ENCODE measurements around the gene NPPA.

GRCh38 chr1:11868331-11868980 lies 20.9 kb upstream of the NPPA start:
- TF ChIP-seq CTCF (conservative IDR thresholded peaks at IDR 0.05; ENCODE audit: low read depth, low read length) (no peak), EZH2phosphoT487 (IDR thresholded peaks at IDR 0.05; ENCODE audit: borderline replicate concordance, low read length) (no peak)
